ENCODE data around the gene PTPN14.
"Not testable (repeated sequence)": the region's sequence is repeated elsewhere in the genome, so short reads cannot be mapped to it uniquely, and the experiment has no call there.

PTPN14 gene

GRCh38 chr1:214506972-214507431, 44.4 kb downstream of the PTPN14 start:
- DNase-seq, result no peak

GRCh38 chr1:214505134-214505533, 46.3 kb downstream of the PTPN14 start:
- no peak for DNase-seq

DNA sequence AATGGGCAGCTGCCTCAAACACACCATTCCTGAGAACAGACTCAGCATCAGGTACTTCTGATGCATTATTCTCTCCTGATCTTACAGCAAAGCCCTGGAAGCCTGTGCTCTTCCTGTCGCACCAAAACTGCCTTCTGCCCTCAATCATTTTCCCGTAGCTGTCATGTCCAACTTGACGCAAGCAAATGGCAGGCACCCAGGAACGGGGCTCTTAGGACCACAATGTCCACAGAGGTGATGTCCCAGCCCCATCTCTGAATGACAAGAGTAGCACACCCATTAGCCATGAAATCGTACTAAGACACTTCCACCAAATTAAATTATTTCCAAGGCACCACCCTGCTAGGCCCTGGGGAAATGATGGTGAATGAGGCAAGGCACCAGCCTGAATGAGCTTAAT, 47.1 kb downstream of the PTPN14 start:
- DNase-seq, result no peak

- DNase-seq, result no peak
Measured at GRCh38 chr1:214503553-214503952, 47.8 kb downstream of the PTPN14 start.

- no peak for DNase-seq
Measured at GRCh38 chr1:214500340-214501055, 50.9 kb downstream of the PTPN14 start.

DNA sequence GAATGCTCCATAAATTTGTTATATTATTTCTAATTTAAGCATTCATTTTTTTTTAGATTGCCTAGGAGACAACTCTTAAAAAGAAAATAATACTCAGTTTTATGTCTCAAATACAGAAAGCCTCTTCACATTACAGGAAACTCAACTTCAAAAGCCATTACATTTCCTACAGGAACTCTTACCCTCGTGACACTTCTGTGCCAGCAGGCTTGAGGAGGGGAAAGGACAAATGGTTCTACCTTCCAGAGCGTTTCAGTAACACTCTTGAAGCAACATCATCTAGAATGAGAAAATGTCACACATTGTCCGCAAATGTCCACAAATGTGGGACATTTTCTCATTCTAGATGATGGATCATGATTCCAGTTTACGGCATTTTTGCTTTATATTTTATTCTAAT, 51.7 kb downstream of the PTPN14 start:
- DNase-seq, result no peak

DNA sequence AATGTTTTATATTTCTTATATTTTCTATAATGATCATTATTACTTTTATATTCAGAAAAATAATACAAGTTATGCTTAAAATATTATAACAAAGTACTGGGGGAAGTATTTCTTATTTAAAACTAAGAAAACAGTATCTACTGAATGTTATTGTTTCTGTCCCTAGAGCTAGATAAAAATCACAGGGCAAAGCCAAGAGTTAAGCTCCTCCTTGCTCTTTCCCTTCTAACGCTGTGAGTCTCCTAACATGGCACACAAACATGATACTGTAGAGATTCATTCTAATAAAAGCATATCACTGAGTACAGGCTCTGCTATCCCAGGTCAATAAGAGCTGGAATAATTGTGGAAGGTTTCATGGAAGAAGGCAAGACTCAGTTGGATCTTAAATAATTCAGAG, 53.4 kb downstream of the PTPN14 start:
- DNase-seq, result no peak

DNA sequence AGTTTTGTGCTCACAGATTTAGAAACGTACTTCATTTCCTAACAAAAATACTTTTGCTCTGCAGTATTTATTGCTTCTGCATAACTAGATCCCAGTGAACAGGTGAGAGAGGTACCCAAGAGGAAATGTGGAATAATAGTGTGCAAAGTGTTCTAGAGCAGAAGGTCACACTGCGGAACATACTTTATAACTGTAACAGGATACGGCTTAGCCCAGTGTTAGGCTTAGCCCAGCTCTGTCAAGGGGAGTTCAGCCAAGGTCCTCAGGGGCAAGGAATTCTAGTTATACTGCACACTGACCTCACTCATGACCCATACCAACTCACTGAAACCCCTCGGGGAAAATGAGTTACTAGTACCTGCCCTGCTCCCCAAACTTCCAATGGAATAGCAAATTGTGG, 55.3 kb downstream of the PTPN14 start:
- DNase-seq, result no peak

DNA sequence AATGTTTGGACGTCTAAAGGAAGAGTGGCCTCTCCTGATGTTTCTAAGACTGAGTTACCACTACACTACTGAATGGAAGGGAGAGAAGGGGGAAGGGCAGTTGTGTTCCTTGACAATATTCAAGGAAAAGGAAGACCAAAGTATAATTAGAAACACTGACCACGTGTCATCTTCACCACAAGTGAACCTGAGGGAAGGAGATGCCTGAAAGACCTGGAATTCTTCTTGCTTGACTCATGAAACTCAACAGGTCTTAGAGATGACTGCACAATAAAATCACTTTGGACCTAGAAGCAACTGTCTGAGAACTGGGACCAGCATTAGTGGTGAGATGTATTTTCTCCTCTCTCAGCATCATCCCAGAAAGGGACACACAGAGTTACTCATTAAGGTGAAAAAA, 56.7 kb downstream of the PTPN14 start:
- no peak for DNase-seq

GRCh38 chr1:214494179-214494578, 57.2 kb downstream of the PTPN14 start:
- DNase-seq, result not testable (repeated sequence)

- no peak for DNase-seq
Measured at GRCh38 chr1:214493126-214493796, 58.1 kb downstream of the PTPN14 start.

- DNase-seq, result no peak
Measured at GRCh38 chr1:214492401-214493075, 58.9 kb downstream of the PTPN14 start.

DNA sequence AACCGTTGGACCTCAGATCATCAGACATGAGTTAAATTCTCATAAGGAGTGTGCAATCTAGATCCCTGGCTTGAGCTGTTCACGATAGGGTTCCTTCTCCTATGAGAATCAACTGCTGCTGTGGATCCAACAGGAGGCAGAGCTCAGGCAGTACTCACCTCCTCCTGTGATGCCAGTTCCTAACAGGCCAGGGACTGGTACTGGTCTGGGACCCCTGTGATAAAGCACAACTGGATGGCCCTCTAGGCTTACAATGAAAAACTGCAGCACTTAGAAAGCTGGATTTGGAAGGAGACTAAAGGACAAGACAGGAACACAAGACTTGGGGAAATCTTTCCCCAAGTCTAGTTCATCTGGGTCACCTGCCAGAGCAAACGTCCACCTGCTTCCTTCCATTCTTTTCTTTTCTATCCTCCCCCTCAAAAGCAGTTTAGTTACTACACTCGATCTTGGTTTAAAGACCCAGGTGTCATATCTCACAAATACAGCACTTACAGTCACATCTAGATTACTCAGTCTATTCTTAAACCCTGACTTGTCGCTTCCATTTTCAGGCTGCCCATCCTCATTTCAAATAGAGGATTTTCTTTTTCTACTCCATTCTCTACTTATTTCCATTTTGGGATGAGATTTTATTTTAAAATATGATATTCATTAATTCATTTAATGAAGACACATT, 59.8 kb downstream of the PTPN14 start:
- DNase-seq, result no peak

- no peak for DNase-seq
Measured at GRCh38 chr1:214485151-214485550, 66.3 kb downstream of the PTPN14 start.

DNA sequence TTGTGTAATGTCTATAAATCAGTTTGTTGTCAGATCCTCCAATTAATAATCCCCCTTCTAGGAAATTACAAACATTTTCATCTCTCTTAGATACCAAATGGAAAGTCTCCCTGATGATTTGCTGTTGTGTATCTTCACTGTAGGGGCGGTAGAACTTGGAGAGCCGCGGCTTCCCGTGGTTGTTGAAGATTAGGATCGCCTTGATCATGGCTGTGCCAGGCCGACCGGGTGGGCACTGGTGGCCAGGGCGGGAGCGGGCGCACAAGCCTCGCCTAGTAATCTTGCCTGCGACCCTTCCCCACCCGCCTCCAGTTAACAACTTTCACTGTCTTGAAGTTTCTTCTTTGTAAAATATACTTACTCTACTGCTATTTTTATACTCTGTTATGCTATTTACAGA, 68.2 kb downstream of the PTPN14 start:
- DNase-seq, result not testable (repeated sequence)

GRCh38 chr1:214481983-214482634, 69.3 kb downstream of the PTPN14 start:
- not testable (repeated sequence) for DNase-seq

GRCh38 chr1:214476986-214477870, 74.2 kb downstream of the PTPN14 start:
- DNase-seq, result no peak

DNA sequence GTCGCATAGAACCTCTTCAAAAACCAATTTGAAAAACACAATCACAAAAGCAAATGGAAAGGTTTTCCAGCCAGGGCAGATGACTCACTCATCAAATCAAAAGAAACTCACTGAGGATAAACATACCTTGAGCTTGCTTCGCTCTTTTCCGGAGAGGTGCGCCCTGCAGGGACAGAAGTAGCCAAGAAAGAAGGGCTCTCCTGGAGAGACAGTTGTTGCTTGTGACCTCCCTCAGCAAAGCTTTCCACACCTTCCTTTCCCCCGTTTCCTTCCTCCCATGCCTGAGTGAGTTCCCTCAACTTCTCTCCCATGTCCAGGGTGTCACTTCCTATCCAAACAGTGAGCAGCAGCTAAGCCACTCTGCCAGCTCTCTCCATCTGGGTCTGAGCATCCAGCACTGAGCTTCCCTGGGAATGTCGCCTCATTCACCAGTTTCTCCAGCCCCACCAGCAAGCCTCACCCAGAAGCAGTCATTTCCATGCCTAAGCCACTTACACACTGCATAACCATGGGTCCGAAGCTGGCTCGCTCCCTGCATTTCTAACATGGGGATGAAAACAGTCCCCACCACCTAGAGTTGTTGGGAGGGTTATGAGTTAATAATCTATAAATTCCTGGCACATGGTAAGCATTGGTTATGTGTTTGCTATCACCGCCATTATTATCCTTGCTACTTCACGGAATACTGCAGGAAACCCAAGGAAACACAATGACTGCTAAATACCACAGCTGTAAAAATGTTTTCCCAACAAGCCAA, 75.0 kb downstream of the PTPN14 start:
- no peak for DNase-seq

DNA sequence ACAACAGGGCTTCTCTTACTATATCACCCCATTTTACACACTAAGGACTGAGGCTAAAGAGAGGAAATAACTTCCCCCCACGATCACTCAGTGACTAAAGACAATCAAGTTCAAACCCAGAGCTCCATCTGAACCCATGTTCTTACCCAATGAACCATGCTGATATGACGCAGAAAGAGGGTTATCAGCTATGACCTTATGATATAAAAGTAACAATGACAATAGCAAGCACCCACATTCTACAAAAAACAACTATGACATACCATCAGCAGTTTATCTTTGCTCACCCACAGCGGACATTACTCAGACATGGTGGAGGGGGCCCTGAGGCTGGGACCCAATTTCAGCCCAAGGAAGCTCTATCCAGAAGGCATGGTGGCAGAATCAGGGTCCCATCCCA, 75.7 kb downstream of the PTPN14 start:
- DNase-seq, result no peak

GRCh38 chr1:214475331-214475730, 76.1 kb downstream of the PTPN14 start:
- DNase-seq, result no peak

DNA sequence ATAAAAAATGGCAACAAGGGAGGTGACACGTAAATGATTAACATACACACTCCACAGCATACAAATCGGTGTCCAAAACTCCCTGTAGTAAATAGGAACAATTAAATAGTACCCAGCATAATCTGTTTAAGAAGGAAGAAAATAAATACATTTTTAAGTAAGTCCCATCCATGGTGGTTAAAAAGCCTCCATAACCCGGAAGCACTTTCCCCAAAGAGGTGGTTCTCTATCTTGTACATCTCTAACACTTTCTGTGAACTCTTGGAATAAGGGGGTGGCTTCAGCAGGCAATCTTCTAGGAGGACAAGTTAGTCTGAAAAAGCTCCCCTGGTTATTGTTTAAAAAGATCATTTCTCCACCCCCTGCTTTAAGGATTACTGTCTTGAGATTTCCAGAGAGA, 76.9 kb downstream of the PTPN14 start:
- DNase-seq, result no peak
